ENCODE results near the gene GPD1. TPM values are rescaled to one million over a fixed set of nuclear protein-coding genes. Genes with fewer than 3 reads are reported as not detected.

Gene GPD1
- total and polyA plus RNA-seq, 9 of the 15 experiments (the other 6 are each of a cell fraction or from before 2014, with no cell fraction given) = 0.13 to 1.00 (median 0.55) TPM

DNA sequence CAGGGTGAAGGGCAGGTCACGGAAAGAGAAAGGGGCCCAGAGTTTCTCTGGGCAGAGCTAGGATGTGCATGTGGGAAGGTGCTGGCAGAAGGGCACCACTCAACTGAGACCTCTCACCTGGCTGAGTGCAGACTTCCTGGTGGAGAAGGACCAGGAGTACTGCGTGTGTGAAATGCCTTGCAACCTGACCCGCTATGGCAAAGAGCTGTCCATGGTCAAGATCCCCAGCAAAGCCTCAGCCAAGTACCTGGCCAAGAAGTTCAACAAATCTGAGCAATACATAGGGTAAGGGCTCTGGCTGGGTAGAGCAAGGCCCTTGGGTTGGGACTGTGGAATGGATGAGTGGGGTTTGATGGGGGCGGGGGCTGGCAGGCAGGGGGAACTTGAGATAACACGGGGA, 24.0 kb upstream of the GPD1 start (continued):
- no peak for TF ChIP-seq NEUROD1 (IDR thresholded peaks at IDR 0.05; ENCODE audit: borderline replicate concordance, low read depth, low read length, partially characterized antibody)

DNA sequence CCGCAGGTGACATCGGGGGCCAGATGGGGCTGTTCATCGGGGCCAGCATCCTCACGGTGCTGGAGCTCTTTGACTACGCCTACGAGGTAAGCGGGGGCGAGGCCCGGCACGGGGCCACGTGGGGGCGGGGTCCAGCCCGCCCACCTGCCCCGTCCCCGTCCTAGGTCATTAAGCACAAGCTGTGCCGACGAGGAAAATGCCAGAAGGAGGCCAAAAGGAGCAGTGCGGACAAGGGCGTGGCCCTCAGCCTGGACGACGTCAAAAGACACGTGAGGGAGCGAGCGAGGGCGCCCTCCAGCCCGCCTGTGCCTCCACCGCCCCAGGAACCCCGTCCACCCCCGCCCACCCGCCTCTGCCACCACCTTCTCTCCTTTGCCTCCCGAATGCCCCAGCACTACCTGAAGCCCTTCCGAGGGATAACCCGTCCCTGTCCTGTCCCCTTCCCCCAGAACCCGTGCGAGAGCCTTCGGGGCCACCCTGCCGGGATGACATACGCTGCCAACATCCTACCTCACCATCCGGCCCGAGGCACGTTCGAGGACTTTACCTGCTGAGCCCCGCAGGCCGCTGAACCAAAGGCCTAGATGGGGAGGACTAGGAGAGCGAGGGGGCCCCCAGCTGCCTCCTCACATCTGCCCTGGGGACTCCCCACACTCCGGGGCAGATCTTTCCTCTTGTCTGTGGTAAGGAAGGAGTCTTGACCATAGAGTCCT, 22.6 kb upstream of the GPD1 start:
- peaks cover 5% of the 10 kb centered on the region for H4K20me1 ChIP-seq (replicated peaks; ENCODE audit: control insufficient read depth, insufficient read depth, low read length)
- ChIA-PET CTCF (ENCODE audit: low intra/inter-chr PET ratio) (no interaction called here), POLR2A (interaction anchor here (0.6 to 1.1 kb wide), 3 partner anchors 42 to 86 kb away, joined by 3 to 4 read pairs (median 4); partner anchors contain the start of gene CERS5)
- peak in 2 of 4 experiments; percentile 65 to 69 for DNase-seq (ENCODE audit: extremely low read depth in 1 of 4, low spot score in 3 of 4)
- intact Hi-C loops (cut with micrococcal nuclease) (no loop called here), in situ Hi-C loops (cut with MboI) (loop anchor here (5.0 kb wide), 1 partner anchor 96 kb away; no protein-coding TSS in a partner anchor)
- WGBS (ENCODE audit: insufficient coverage, low coverage, missing lambda C conversion rate) = 17% methylated on average over 29 of the region's 46 CpGs
- peaks cover 4% of the 10 kb centered on the region; the same call in 2 of the 3 replicates for H3K36me3 ChIP-seq (ENCODE audit: control insufficient read depth, insufficient read depth, low read length)
- H3K4me1 ChIP-seq (replicated peaks in 1 of 2; ENCODE audit: control insufficient read depth in 2 of 2, insufficient read depth in 2 of 2, low read length in 2 of 2) = peaks cover 10 to 21% of the 10 kb centered on the region in 2 experiments; a peak in 4 of 5 replicates
- H3K27me3 ChIP-seq (ENCODE audit: control insufficient read depth in 2 of 2, insufficient read depth in 2 of 2, low read length in 2 of 2) = no peaks in the 10 kb centered on the region
- H3K4me3 ChIP-seq = no peak overlapping the region
- H3K9ac ChIP-seq (ENCODE audit: insufficient read depth in 1 of 2, low read depth in 2 of 2, low read length in 2 of 2) = peak overlapping the region in 1 of 2 experiments; percentile 66; a peak in 2 of 4 replicates
- FAIRE-seq = no peak
- peaks cover 10% of the 10 kb centered on the region for H3K79me2 ChIP-seq (ENCODE audit: control insufficient read depth, insufficient read depth, low read length)
- TF ChIP-seq EGR1 (conservative IDR thresholded peaks at IDR 0.05) = peak; percentile 92
- TF ChIP-seq, protein P1, sequence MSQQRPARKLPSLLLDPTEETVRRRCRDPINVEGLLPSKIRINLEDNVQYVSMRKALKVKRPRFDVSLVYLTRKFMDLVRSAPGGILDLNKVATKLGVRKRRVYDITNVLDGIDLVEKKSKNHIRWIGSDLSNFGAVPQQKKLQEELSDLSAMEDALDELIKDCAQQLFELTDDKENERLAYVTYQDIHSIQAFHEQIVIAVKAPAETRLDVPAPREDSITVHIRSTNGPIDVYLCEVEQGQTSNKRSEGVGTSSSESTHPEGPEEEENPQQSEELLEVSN (IDR thresholded peaks at IDR 0.05; ENCODE audit: borderline replicate concordance in 1 of 2, extremely low read depth in 1 of 2, insufficient read depth in 1 of 2, insufficient read length in 1 of 2, low read depth in 1 of 2, low read length in 1 of 2, poor library complexity in 1 of 2, severe bottlenecking in 1 of 2) = peak; percentile 50 to 59
- TF ChIP-seq, protein P2, sequence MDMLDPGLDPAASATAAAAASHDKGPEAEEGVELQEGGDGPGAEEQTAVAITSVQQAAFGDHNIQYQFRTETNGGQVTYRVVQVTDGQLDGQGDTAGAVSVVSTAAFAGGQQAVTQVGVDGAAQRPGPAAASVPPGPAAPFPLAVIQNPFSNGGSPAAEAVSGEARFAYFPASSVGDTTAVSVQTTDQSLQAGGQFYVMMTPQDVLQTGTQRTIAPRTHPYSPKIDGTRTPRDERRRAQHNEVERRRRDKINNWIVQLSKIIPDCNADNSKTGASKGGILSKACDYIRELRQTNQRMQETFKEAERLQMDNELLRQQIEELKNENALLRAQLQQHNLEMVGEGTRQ (CRISPR knock-in tag; IDR thresholded peaks at IDR 0.05) = peak; percentile 39; the same call in 1 of the 2 replicates
- 0 out of 2 replicates have a peak, but pooled peaks have one; percentile 23 for TF ChIP-seq RBFOX2 (IDR thresholded peaks at IDR 0.05; ENCODE audit: low read depth, low read length)
- no peak for TF ChIP-seq MTA1 (IDR thresholded peaks at IDR 0.05; ENCODE audit: borderline replicate concordance)
- TF ChIP-seq, protein P3, sequence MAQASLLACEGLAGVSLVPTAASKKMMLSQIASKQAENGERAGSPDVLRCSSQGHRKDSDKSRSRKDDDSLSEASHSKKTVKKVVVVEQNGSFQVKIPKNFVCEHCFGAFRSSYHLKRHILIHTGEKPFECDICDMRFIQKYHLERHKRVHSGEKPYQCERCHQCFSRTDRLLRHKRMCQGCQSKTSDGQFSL (CRISPR knock-in tag; IDR thresholded peaks at IDR 0.05) = no peak
- TF ChIP-seq, protein P3 (tag; IDR thresholded peaks at IDR 0.05) = no peak
- TF ChIP-seq L3MBTL2 (IDR thresholded peaks at IDR 0.05) = peak; percentile 62
- TF ChIP-seq, protein P4, sequence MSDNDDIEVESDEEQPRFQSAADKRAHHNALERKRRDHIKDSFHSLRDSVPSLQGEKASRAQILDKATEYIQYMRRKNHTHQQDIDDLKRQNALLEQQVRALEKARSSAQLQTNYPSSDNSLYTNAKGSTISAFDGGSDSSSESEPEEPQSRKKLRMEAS (CRISPR knock-in tag; IDR thresholded peaks at IDR 0.05) = 0 out of 2 replicates have a peak, but pooled peaks have one; percentile 44
- no peak for TF ChIP-seq FIP1L1 (IDR thresholded peaks at IDR 0.05; ENCODE audit: low read depth, low read length, poor library complexity, severe bottlenecking)
- TF ChIP-seq RAD51 (IDR thresholded peaks at IDR 0.05; ENCODE audit: borderline replicate concordance, low read depth) = peak; percentile 14; the same call in 1 of the 2 replicates
- H3K27ac ChIP-seq (ENCODE audit: extremely low read depth, low read depth, low read length) = no peak overlapping the region
- ATAC-seq = no peak
- H3K9me1 ChIP-seq (ENCODE audit: control insufficient read depth, insufficient read depth, low read length) = no peaks in the 10 kb centered on the region
- H3K9me3 ChIP-seq (replicated peaks; ENCODE audit: control insufficient read depth, insufficient read depth, low read depth, low read length) = no peaks in the 10 kb centered on the region
- H2AFZ ChIP-seq (ENCODE audit: low read depth, low read length) = peak overlapping the region; percentile 73; the same call in 1 of the 2 replicates
- BruUV-seq (replicated peaks) = no TSS peak
- H3K4me2 ChIP-seq (ENCODE audit: insufficient read depth, low read length) = no peak overlapping the region; the same call in 1 of the 2 replicates
